Hematopoietic multipotent progenitor cell treated with erythropoietin and hydrocortisone succinate and interleukin-3 and kit ligand, for 6 days (in vitro differentiated cells): Measurements from ENCODE around the gene MRPL48.
A peak's percentile ranks its signal among the peaks of the same experiment; 100 is the strongest.

ENCODE experiments used
- DNase-seq: peaks from one replicate; pipeline ENCODE4 v3.0.0-alpha.2; 2015

Gene MRPL48

GRCh38 chr11:73851046-73851764 lies 63.5 kb downstream of the MRPL48 start:
- DNase-seq = peak; percentile 63

DNA sequence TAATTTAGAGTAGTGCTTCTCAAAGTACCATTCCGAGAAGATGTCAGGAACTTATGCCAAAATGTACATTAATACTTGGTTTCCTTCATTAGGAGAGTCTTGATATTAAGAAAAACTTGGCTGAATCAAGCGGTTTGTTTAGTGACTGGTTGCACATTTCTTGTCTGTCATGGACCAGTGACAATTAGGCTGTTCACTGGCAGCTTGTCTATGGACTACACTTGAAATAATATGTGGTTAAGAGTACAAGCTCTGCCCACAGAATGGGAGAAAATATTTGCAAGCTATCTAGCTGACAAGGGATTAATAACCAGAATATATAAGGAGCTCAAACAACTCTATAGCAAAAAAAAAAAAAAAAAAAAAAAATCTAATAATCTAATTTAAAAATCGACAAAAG lies 64.4 kb downstream of the MRPL48 start:
- DNase-seq = no peak

DNA sequence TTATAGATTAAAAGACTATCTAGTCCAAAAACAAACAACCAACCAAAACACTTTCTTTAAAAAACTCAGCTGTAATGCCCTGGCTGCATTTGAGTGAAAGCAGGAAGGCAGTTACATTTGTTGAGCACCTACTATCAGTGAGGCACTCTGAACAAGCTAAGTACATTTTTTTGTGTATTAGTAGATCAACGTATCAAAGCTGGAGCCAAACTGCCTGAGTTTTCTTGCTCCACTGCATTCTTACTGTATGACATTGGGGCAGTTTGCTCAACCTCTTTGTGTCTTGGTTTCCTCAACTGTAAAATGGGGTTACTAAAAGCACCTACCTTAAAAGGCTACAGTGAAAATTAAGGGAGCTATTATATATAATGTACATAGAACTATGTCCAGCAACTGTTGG lies 67.0 kb downstream of the MRPL48 start:
- no peak for DNase-seq

DNA sequence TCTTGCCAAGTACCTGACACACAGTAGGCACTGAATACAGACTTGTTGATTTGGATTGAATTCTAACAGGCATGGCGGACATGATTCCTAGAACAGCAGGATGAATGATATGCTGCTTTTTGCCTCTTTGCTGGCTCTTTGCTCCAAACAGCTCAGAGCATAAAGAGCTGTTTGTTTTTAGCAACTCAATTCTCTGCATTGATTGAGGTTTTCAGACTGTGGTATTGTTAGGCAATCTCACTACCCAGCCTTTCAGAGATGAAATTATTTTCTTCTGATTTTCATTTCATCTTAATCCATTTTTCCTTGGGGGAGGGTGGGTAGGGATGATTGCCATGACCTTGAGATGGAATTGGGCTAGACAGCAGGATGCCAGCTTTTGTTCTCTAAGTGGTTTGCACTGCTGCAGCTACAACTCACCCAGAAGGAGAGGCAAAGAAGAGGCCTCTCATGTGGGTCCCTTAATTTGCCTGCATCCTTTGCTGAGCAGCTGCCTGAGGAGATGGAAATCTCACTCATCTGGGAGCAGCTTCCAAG lies 68.4 kb downstream of the MRPL48 start:
- no peak for DNase-seq

GRCh38 chr11:73859671-73860070 lies 72.0 kb downstream of the MRPL48 start:
- no peak for DNase-seq

DNA sequence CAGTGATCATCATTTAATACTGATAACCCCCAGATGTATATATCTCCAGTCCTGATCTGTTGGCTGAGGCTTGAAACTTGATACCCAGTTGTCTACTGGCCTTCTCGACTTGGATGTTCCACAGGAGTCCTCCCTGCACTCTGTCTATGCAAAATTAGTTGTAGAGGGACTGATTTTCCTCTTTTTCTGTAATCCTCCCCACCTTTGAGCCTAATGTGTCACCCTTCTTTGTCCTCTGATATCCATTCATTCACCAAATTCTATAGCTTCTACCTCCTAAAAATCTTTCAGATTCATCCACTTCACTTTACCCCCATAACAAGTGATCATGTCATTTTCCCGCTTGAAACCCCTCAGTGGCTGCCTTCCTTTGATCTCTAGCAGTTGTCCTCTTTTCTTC lies 72.5 kb downstream of the MRPL48 start:
- DNase-seq = no peak

- no peak for DNase-seq
Observed at GRCh38 chr11:73862986-73863385, 75.3 kb downstream of the MRPL48 start.

GRCh38 chr11:73866095-73866579 lies 78.5 kb downstream of the MRPL48 start:
- no peak for DNase-seq

DNA sequence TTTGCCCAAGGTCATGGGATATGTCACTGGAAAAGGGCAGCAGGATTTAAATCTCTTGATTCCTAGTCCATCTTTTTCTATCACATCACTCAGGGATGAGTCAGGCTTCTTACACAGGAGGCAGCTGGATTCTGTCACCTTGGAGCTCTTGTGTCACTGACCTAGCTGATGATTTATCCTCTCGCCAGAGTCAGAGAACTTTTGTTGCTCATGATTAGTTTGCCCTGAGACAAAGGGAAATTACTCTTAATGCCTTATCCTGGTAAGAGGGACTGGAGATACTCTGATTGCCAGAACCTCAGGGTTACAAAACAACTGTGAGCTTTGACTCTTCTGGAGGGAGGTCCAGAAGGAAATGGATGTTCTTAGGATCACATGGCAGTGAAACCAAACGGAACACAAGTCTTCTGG lies 78.9 kb downstream of the MRPL48 start:
- DNase-seq = no peak

DNA sequence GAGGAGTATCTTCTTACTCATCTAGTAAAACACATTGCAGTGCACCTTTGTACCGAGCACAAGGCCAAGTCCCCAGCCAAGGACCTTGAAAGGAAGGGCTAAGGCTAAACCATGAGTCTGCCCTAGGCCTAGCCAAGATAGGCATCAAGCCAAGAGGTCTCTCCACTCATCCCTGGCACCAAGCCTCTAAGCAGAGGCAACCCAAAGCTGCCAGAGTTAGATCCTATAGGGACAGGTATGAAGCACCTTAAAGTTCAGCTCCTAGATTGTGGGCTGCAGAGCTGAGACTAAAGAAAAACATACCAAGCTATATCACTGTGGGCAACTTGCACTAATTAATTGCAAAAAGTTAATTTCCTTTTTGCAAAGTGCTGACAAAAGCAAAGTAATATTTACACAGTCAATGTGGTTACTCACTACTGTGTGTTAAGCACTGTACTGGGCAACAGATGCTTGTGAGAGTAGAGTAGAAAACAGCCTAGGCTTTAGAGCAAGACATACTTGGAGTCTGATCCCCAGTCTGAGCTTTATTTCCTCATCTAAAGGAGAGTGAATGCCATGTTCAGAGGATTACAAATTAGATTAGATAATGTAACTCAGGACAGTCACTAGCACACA lies 81.8 kb downstream of the MRPL48 start:
- DNase-seq = peak; percentile 90

- no peak for DNase-seq
Observed at GRCh38 chr11:73870261-73870660, 82.6 kb downstream of the MRPL48 start.

DNA sequence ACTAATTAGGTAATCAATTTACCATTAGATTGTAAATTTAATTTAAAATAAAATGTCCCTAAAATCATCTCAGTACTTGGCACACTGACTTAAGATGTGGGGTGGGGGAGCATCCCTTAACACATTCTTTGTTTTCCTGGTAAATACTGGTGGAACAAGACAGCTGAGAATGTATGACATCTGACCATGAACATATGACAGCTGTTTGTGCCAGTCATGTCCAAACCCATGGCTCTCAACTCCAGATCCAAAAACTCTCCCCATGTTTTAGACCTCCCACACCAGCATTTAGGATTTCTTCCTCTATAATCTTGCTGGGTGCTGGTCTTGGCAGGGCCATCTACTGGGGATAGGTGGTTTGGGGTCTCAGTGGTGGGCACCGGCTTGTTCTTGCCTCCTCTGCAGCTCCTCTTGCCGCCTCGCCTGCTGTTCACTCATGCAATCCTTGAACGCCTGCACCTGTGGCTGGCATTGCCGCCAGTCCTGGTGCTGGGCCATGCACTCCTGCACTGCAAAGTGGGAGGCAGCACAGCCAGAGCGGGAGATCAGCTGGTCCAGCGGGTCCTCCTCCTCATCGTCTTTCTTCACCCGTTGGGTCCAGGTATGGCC lies 85.2 kb downstream of the MRPL48 start:
- DNase-seq = no peak

- peak; percentile 19 for DNase-seq
Observed at GRCh38 chr11:73875380-73875779, 87.7 kb downstream of the MRPL48 start.

GRCh38 chr11:73875840-73876239 lies 88.2 kb downstream of the MRPL48 start:
- peak; percentile 24 for DNase-seq

GRCh38 chr11:73876424-73877310 lies 89.0 kb downstream of the MRPL48 start, which contains the start of the genes COA4 and PAAF1:
COA4 (minus strand) TSS chr11:73876846; CDS start chr11:73873378, 3,468 bp downstream.
PAAF1 (plus strand) TSS chr11:73876999; CDS start chr11:73877022, 23 bp downstream.
- peak; percentile 99 for DNase-seq

DNA sequence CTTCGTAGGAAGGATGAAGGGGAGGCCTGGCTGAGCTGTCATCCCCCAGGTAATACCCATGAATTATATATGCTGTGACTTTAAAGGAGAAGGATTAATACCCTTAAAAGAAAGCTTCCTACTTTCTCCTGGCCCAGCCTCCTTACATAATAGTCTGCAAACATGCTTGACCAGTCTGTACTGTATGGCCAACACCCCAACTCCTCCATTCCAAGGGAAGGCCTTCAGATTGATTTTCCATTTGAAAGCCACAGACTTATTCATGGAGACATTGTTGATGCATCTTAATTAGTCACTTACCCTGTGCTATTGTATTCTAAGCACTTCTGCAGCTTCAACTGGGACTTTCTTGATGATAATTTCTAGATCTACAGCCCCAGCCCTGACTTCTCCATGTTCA lies 91.1 kb downstream of the MRPL48 start:
- DNase-seq = no peak

DNA sequence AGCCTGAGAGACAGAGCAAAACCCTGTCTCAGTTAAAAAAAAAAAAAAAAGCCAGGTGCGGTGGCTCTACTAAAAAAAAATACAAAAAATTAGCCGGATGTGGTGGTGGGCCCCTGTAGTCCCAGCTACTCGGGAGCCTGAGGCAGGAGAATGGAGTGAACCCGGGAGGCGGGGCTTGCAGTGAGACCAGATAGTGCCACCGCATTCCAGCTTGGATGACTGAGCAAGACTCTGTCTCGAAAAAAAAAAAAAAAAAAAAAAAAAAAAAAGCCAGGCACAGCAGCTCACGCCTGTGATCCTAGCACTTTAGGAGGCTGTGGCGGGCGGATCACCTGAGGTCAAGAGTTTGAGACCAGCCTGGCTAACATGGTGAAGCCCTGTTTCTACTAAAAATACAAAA lies 92.8 kb downstream of the MRPL48 start:
- peak; percentile 27 for DNase-seq

GRCh38 chr11:73883856-73884255 lies 96.2 kb downstream of the MRPL48 start:
- DNase-seq = no peak

GRCh38 chr11:73888244-73888643 lies 100.6 kb downstream of the MRPL48 start:
- DNase-seq = no peak

DNA sequence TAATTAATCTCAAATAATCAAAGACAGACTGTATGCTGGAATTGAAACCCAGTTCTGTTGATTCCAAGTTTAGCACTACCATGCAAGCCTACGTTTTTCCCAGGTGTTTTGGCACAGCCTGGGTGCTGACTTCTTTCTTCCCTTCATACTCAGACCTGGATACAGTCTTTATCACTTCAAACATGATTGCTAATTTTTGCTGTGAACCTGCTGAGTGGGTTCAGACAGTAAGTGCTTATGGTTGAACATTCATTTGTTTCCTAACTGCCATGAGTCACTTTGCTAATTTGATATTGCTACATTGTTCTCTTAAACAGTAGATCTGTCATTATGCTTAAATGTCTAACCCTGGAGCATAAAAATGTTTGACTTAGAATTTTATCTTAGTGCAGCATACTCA lies 101.3 kb downstream of the MRPL48 start:
- no peak for DNase-seq

GRCh38 chr11:73889536-73889935 lies 101.9 kb downstream of the MRPL48 start:
- no peak for DNase-seq

DNA sequence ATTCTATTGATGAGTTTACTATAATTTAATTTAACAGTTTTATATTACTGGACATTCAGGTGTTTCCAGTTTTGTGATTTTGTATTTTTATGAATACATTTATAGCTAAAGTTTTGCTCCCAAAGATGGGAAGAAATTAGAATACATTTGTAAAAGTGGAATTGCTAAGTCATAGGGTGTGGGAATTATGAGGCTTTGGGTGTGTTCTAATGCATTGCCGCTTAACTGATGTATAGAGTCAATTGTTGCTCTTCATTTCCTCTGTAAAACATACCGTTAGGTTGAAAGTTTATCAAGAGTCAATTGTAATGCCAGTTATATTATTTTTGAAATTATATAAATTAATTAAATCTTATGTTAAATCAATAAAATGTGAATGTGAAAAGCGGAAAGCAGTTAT lies 105.4 kb downstream of the MRPL48 start:
- DNase-seq = peak; percentile 68
